HG03095 (cell line): Measurements from ENCODE around the gene BICD2.
A peak's percentile ranks its signal among the peaks of the same experiment; 100 is the strongest.
"Not testable (repeated sequence)": the region's sequence is repeated elsewhere in the genome, so short reads cannot be mapped to it uniquely, and the experiment has no call there.

Source experiments
- ATAC-seq: cut with Tn5 transposase; IDR thresholded peaks from one replicate; pipeline ENCODE4 v1.9.1; 2021; ENCODE audit warnings: moderate library complexity; ENCODE audit not compliant: unreplicated experiment

Gene BICD2

GRCh38 chr9:92764381-92764987 is at the start of gene BICD2:
Gene BICD2, minus strand, starts transcription at chr9:92764833. Its CDS starts 89 bp downstream, at chr9:92764744.
- ATAC-seq, result no peak

GRCh38 chr9:92809629-92810326 is 45.1 kb upstream of the BICD2 start:
- not testable (repeated sequence) for ATAC-seq

- ATAC-seq, result no peak
Measured at GRCh38 chr9:92808726-92809451, 44.3 kb upstream of the BICD2 start.

GRCh38 chr9:92807757-92808725 is 43.4 kb upstream of the BICD2 start:
- no peak for ATAC-seq

GRCh38 chr9:92807031-92807756 is 42.6 kb upstream of the BICD2 start:
- no peak for ATAC-seq

DNA sequence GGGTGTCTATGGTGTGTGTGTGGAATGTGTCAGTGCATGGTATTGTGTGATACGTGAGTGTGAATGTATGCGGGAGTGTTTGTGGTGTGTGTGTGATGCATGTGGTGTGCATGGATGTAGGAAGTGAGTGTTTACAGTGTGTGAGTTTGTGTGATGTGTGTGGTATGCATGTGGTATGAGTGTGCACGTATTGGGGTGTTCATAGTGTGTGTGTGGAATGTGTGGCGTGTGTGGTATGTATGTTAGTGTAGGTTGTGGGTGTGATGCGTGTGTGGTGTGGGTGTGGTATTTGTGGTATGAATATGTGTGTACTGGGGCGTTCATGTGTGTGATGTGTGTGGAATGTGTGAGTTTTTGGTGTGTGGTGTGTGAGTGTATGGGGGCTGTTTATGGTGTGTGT is 40.1 kb upstream of the BICD2 start:
- ATAC-seq, result no peak

GRCh38 chr9:92798358-92798757 is 33.7 kb upstream of the BICD2 start:
- ATAC-seq, result no peak

- ATAC-seq, result not testable (repeated sequence)
Measured at GRCh38 chr9:92796337-92796804, 31.7 kb upstream of the BICD2 start.

DNA sequence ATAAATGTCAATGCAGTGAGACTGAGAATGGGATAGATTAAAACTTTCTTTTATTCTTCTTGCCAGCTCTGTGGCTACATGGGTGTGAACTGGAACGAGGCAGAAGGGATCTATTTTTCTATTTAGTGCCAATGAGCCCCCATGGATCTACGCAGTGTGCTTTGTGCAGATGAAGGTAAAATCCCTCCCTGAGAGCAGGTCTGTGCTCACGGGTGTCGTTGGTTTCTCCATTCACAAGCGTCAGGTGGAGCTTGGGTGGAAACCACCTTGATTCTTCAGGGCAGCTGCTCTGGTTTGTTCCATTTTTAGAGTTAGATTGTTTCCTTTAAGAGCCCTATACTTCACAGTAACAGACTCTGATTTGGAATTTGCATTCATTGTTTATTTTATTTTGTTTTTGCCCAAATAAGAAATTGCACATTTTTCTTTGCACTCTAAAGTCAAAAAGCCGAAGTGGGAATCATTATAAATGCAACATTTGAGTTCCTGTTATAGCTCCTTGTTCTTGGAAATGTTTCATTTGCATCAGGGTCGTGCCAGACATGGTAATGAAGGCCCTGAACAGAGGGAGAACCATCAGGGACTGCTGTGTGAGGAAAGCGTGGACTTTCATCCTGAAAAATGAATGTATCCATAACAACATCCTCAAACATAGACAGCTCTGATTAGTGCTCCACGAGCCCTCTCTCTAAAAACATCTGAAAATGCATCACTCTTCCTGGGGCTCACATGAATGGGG is 31.1 kb upstream of the BICD2 start:
- no peak for ATAC-seq

DNA sequence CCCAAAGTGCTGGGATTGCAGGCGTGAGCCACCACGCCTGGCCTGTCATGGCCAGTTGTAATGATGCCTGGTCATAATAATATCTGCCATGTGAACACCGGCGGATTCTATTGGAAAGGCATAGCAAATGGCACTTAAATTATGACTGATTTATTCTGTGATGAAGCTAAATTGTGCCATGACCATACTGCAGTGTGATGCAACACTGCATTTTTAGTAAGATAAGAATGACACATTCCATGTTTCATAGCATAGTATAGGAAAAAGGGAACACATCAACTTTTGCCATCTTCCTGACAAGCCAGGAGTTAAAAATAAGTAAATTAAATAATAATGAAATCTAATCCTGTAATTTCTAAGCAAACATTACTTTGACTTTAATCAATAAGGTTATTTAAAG is 30.4 kb upstream of the BICD2 start:
- no peak for ATAC-seq

- no peak for ATAC-seq
Measured at GRCh38 chr9:92794426-92794825, 29.8 kb upstream of the BICD2 start.

DNA sequence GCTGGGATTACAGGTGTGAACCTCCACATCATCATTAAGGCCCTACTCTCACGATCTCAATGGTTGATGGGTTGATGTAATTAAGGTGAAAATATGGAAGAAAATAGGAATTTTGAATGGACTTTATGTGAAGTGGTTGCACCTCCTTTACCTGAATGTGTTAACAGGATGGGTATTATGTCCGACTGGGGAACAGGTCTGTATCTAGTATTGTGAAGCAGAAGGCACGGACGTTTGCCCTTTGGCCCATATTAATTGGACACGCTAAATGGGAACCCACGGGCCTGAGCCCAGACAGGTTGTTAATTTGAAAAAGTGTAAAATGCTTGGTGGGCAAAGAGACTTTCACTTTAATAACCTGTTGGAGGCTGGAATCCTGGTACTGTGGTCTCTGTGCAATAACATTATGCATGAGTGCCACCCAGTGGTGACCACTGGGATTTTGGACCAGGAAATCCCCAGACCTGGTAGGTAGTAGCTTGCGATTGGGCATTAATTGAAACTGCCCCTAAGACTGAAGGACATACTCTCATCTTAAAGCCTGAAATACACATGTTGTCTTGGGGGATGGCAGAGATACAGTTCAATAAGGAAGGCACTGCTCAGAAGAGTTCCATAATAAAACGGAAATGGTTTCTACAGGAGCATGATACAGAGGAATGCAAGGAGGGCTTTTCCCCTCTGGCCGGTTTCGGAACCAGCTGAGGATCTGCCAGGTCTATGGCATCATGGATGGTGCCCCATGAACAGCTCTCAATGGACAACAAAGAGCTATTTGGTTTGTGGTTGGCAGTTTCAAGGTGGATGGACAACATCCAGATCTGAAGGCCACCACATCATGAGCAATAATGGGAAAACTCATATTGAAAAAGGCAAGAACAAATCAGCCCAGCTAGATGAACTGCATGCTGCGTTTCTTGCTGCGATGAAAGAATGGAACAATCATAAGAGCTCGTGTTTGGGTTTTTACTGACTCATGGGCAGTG is 26.2 kb upstream of the BICD2 start:
- peak; percentile 60 for ATAC-seq

DNA sequence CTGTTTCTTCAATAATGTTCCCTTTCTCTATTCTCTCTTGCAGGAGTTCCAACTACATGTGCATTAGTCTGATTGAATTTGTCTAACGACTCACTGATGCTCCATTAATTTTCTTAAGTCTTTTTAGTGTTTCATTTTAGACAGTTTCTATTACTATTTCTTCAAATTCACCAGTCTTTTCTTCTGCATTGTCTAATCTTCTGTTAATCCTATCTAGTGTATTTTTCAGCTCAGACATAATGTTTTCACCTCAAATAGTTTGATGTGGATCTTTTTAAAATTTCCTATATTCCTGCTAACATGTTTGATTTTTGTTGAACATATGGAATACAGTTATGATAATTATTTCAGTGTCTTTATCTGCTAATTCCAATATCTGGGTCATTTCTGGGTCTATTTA is 21.7 kb upstream of the BICD2 start:
- ATAC-seq, result no peak

DNA sequence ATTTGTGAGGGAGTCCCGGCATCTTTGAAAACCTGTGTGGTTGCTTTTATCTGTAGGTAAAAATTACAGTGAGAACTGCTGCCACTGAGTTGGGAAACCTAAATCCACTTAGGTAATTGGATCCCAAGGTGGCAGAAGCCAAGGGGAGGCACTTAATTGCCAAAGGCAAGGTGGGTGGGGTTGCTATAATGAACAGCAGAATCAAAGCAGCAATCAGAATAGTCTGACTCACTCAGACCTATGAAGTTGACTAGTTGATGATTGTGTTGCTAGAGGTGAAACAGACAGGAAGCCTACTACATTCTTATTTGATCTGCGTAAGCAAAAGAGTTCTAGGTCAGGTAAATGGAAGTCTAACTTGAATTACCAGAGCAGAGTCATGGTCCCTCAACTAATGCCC is 17.3 kb upstream of the BICD2 start:
- no peak for ATAC-seq

DNA sequence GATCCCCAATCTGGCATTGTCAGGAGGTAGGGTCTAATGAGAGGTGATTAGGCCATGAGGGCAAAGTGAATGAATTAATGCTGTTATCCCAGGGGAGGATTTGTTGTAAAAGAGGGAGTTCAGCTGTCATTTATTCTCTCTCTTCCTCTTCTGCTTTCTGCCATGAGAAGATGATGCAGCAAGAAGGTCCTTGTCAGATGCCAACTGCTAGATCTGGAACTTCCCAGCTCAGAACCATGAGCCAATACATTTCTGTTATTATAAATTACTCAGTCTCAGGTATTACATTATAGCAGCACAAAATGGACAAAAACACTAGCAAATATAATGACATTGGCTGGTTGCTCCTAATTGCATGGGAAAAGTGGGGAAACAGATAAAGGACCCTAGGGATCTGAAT is 15.6 kb upstream of the BICD2 start:
- no peak for ATAC-seq

GRCh38 chr9:92775466-92775865 is 10.8 kb upstream of the BICD2 start:
- ATAC-seq, result no peak

- no peak for ATAC-seq
Measured at GRCh38 chr9:92774274-92774673, 9.6 kb upstream of the BICD2 start.

DNA sequence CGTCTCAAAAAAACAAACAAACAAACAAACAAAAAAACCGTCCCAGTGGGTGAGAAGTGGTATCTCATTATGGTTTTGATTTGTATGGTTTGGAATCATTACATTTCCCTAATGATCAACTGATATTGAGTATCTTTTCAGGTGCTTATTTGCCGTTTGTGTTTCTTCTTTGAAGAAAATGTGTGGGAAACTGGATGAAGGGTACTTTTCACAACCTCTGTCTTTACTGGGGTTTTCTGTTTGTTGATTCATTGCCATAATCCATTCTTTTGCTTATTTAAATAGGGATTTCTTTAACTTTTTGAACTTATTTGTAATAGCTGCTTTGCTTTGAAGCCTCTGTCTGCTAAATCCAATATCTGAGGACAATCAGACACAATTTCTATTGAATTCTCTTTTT is 9.2 kb upstream of the BICD2 start:
- ATAC-seq, result no peak
